CD14-positive monocyte (primary cell): ENCODE results near the gene MIF. TPM values are rescaled to one million over a fixed set of nuclear protein-coding genes. Genes with fewer than 3 reads are reported as not detected.

Experiments used
- DNase-seq, 3 donors: peaks; one replicate each; pipeline ENCODE4 v3.0.0-alpha.2; 2011 to 2022
- H2AFZ ChIP-seq: 2 replicates; pipeline ENCODE4 v1.6.0; 2012; ENCODE audit warnings: mild to moderate bottlenecking, low read depth, low read length, inconsistent platforms; ENCODE audit not compliant: insufficient read depth, poor library complexity, severe bottlenecking
- H3K27ac ChIP-seq, 2 donors: 1 replicate in 1 of 2; 2 replicates in 1 of 2; pipeline ENCODE4 v1.5.1; 2012 to 2013; ENCODE audit warnings: low read length in 2 of 2, control low read depth in 1 of 2, inconsistent platforms in 1 of 2, low read depth in 1 of 2, mild to moderate bottlenecking in 1 of 2
- H3K27me3 ChIP-seq, 2 donors: one replicate each; pipeline versions ENCODE4 v1.6.0 to v1.6.1; 2011 to 2013; ENCODE audit warnings: low read length in 2 of 2; ENCODE audit not compliant: control insufficient read depth in 2 of 2, insufficient read depth in 2 of 2
- H3K36me3 ChIP-seq, 2 donors: replicated peaks in 1 of 2; 1 replicate in 1 of 2; 2 replicates in 1 of 2; pipeline versions ENCODE4 v1.5.1 to v1.6.1; 2012 to 2013; ENCODE audit warnings: low read length in 2 of 2, control low read depth in 1 of 2, inconsistent platforms in 1 of 2, mild to moderate bottlenecking in 1 of 2; ENCODE audit not compliant: insufficient read depth in 2 of 2, control insufficient read depth in 1 of 2
- H3K4me1 ChIP-seq, 2 donors: 1 replicate in 1 of 2; 2 replicates in 1 of 2; pipeline versions ENCODE4 v1.5.1 to v1.6.1; 2012 to 2013; ENCODE audit warnings: low read length in 2 of 2, control low read depth in 1 of 2, inconsistent platforms in 1 of 2, mild to moderate bottlenecking in 1 of 2, moderate library complexity in 1 of 2; ENCODE audit not compliant: insufficient read depth in 2 of 2, control insufficient read depth in 1 of 2
- H3K4me2 ChIP-seq: replicated peaks from 2 replicates; pipeline ENCODE3; 2012; ENCODE audit warnings: low read length, moderate library complexity, mild to moderate bottlenecking; ENCODE audit not compliant: poor library complexity, severe bottlenecking; ENCODE audit errors: extremely low read depth
- H3K4me3 ChIP-seq, 3 experiments: fragments of 200-600 bp in 1 of 3; sonication (generic) in 1 of 3; replicated peaks in 1 of 3; 1 replicate in 2 of 3; 2 replicates in 1 of 3; pipeline ENCODE4 v1.5.1; 2011 to 2013; ENCODE audit warnings: low read length in 3 of 3, mild to moderate bottlenecking in 3 of 3, control low read depth in 2 of 3, low read depth in 2 of 3, inconsistent platforms in 1 of 3, moderate library complexity in 1 of 3
- H3K79me2 ChIP-seq: 2 replicates; pipeline ENCODE4 v1.6.0; 2012; ENCODE audit warnings: mild to moderate bottlenecking, control low read depth, inconsistent platforms, low read length, moderate library complexity; ENCODE audit not compliant: insufficient read depth
- H3K9ac ChIP-seq: 2 replicates; pipeline ENCODE4 v1.6.0; 2017; ENCODE audit warnings: low read length, mild to moderate bottlenecking; ENCODE audit not compliant: insufficient read depth, poor library complexity, severe bottlenecking
- H3K9me3 ChIP-seq, 2 donors: replicated peaks in 1 of 2; 1 replicate in 1 of 2; 2 replicates in 1 of 2; pipeline versions ENCODE4 v1.5.1 to v1.6.1; 2012 to 2013; ENCODE audit warnings: low read length in 2 of 2, control low read depth in 1 of 2; ENCODE audit not compliant: control insufficient read depth in 1 of 2, insufficient read depth in 1 of 2
- H4K20me1 ChIP-seq: 2 replicates; pipeline ENCODE4 v1.6.0; 2012; ENCODE audit warnings: mild to moderate bottlenecking, low read length, control low read depth, moderate library complexity; ENCODE audit not compliant: insufficient read depth
- H3K27ac Mint-ChIP-seq, 7 donors: one replicate each; pipeline ENCODE4 v1.8.0; 2020; ENCODE audit warnings: mild to moderate bottlenecking in 7 of 7, mixed read lengths in 7 of 7, moderate library complexity in 6 of 7, inconsistent platforms in 2 of 7
- H3K27me3 Mint-ChIP-seq, 3 donors: one replicate each; pipeline ENCODE4 v1.8.0; 2021 to 2022; ENCODE audit warnings: low read depth in 3 of 3, mild to moderate bottlenecking in 3 of 3, mixed read lengths in 3 of 3, moderate library complexity in 3 of 3, inconsistent platforms in 1 of 3
- H3K36me3 Mint-ChIP-seq, 2 donors: one replicate each; pipeline ENCODE4 v1.8.0; 2020; ENCODE audit warnings: mixed read lengths in 2 of 2, inconsistent platforms in 1 of 2, mild to moderate bottlenecking in 1 of 2
- H3K4me1 Mint-ChIP-seq: one replicate; pipeline ENCODE4 v1.8.0; 2020; ENCODE audit warnings: mild to moderate bottlenecking, mixed read lengths
- H3K4me3 Mint-ChIP-seq, 2 donors: one replicate each; pipeline ENCODE4 v1.8.0; 2020; ENCODE audit warnings: mild to moderate bottlenecking in 2 of 2, mixed read lengths in 2 of 2, moderate library complexity in 1 of 2
- H3K9me3 Mint-ChIP-seq, 7 donors: one replicate each; pipeline ENCODE4 v1.8.0; 2020 to 2022; ENCODE audit warnings: mixed read lengths in 7 of 7, mild to moderate bottlenecking in 6 of 7, moderate library complexity in 6 of 7, inconsistent platforms in 2 of 7
- WGBS: methylation state at CpG from one replicate; pipeline ENCODE4 v1.1.5; 2013; ENCODE audit warnings: missing lambda C conversion rate; ENCODE audit not compliant: insufficient coverage; 5-methylcytosine and 5-hydroxymethylcytosine counted together
- intact Hi-C, 2 donors: fragments of 100-400 bp; cut with micrococcal nuclease; formaldehyde crosslinking; loops; one replicate each; pipeline versions ENCODE4 v1.15.0 to v1.15.1; 2023
- polyA plus RNA-seq, 3 donors: library from polyadenylated mRNA; depleted of rRNA in 1 of 3; unstranded in 2 of 3; stranded (reverse) in 1 of 3; fragments of 300-500 nt in 2 of 3; fragments of >200 nt in 1 of 3; fragmentation: Illumina TruSeq in 2 of 3; gene quantifications; 1 replicate in 2 of 3; 2 replicates in 1 of 3; pipeline ENCODE4 v1.2.3, GENCODE V29; 2012 to 2021
- TF ChIP-seq, protein P1 (sequence below): fragments of 200-600 bp; IDR thresholded peaks from one replicate; pipeline ENCODE4 v1.8.0; 2022; ENCODE audit warnings: antibody characterized with exemption, mild to moderate bottlenecking

Gene MIF
- polyA plus RNA-seq, 3 donors, result 66.4 to 390 (median 338) TPM

DNA sequence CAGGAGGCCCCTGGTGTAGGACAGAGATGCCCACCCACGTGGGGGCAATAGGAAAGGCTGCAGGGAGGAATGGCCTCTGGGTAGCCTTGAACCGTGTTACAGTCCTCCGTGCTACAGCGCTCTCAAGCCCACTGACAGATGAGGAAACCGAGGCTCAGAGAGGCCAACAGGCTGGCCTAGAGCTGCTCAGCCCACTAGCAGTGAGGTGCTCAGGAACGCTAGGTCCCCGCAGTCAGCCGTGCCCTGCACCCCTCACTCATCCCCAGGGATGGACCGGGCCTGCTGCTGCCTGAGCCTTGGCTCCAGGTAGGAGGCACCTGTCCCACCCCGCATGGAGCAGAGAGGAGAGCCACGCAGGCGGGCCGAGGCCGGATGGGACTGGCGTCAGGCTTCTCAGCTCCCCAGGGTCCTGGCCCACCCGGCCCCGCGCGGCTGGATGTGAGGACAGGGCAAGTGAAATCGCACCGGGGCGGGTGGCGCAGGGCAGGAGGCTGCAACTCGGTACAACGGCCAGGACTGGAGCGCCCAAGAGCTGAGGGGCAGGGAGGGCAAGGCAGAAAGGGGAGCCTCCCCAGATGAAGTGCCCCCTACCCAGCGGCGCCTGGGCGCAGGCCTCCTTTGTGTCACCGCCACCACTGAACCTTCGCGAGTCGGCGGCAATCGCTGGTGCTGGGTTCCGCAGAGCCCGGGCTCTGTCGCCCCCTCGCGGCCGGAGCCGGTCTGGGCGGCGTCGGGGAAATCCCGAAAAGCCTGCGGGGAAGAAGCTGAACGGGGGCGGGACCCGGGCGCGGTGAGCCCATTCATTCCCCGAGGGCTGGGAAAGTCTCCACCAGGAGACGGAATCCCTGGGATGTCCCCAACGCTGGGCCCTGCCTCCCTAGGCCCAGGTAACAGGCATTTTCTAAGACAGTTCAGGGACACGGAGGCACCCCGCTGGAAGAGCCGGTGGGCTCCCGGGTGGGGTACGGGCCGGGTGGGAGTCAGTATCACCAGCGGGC lies 44.9 kb upstream of the MIF start:
- H3K4me3 Mint-ChIP-seq, result peak overlapping the region in 1 of 2 donors; percentile 57
- no peaks in the 10 kb centered on the region for H3K36me3 Mint-ChIP-seq
- peaks cover 0 to 2% (median 0%) of the 10 kb centered on the region in 7 donors for H3K9me3 Mint-ChIP-seq
- no peaks in the 10 kb centered on the region for H3K9me3 ChIP-seq
- no peak overlapping the region for H3K27ac Mint-ChIP-seq
- peak overlapping the region; percentile 68 for H2AFZ ChIP-seq
- intact Hi-C loops, result loop anchor here (2.0 to 5.0 kb wide), 2 partner anchors 81 to 302 kb away; no protein-coding TSS in a partner anchor
- H3K9ac ChIP-seq, result no peak overlapping the region
- H3K79me2 ChIP-seq, result no peaks in the 10 kb centered on the region
- WGBS, result 31% methylated on average over 54 of the region's 62 CpGs
- TF ChIP-seq, protein P1, sequence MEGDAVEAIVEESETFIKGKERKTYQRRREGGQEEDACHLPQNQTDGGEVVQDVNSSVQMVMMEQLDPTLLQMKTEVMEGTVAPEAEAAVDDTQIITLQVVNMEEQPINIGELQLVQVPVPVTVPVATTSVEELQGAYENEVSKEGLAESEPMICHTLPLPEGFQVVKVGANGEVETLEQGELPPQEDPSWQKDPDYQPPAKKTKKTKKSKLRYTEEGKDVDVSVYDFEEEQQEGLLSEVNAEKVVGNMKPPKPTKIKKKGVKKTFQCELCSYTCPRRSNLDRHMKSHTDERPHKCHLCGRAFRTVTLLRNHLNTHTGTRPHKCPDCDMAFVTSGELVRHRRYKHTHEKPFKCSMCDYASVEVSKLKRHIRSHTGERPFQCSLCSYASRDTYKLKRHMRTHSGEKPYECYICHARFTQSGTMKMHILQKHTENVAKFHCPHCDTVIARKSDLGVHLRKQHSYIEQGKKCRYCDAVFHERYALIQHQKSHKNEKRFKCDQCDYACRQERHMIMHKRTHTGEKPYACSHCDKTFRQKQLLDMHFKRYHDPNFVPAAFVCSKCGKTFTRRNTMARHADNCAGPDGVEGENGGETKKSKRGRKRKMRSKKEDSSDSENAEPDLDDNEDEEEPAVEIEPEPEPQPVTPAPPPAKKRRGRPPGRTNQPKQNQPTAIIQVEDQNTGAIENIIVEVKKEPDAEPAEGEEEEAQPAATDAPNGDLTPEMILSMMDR, result peak; percentile 98
- H3K4me3 ChIP-seq, result no peak overlapping the region
- H3K4me2 ChIP-seq, result peak overlapping the region; percentile 36
- peaks cover 15 to 18% of the 10 kb centered on the region in 2 donors for H3K4me1 ChIP-seq
- H3K27me3 ChIP-seq, result peaks cover 0 to 5% of the 10 kb centered on the region in 2 donors
- no peak overlapping the region for H3K27ac ChIP-seq
- peaks cover 8 to 11% (median 10%) of the 10 kb centered on the region in 3 donors for H3K27me3 Mint-ChIP-seq
- H3K36me3 ChIP-seq, result no peaks in the 10 kb centered on the region
- peaks cover 17% of the 10 kb centered on the region for H3K4me1 Mint-ChIP-seq
- peak; percentile 69 to 76 (median 70) for DNase-seq
- no peaks in the 10 kb centered on the region for H4K20me1 ChIP-seq

DNA sequence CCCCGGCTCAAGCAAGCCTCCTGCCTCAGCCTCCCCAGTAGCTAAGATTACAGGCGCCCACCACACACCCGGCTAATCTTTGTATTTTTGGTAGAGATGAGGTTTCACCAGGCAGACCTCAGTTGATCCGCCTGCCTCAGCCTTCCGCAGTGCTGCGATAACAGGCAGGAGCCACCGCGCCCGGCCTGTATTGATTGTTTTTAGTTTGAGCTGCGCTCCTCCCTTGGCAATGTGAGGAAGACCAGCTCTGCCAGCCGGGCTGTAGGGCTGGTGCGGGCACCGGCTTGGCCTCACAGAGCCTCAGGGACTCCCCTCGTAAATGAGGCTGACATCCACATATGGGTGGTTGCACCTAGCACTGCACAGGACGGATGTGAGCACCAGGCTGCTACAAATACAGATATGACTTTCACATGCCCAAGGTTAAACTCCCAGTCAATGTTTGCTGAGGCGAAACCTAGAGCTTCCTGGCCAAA lies 44.0 kb upstream of the MIF start:
- peak overlapping the region in 1 of 2 donors; percentile 59 for H3K4me3 Mint-ChIP-seq

More for the DNA sequence above, 44.0 kb upstream of the MIF start:
- Histone ChIP-seq H2AFZ (no peak overlapping the region), H3K79me2 (no peaks in the 10 kb centered on the region), H3K4me2 (no peak overlapping the region), H3K36me3 (no peaks in the 10 kb centered on the region), H3K27me3 (peaks cover 0 to 5% of the 10 kb centered on the region in 2 donors), H3K9ac (no peak overlapping the region), H3K9me3 (no peaks in the 10 kb centered on the region), H4K20me1 (no peaks in the 10 kb centered on the region), H3K4me1 (peaks cover 9% of the 10 kb centered on the region in 2 donors), H3K27ac (no peak overlapping the region), H3K4me3 (no peak overlapping the region)
- intact Hi-C loops, result no loop called here
- TF ChIP-seq, protein P1, result no peak
- WGBS, result 87% methylated on average over 8 of the region's 16 CpGs
- Mint-ChIP-seq H3K4me1 (peaks cover 9% of the 10 kb centered on the region), H3K36me3 (no peaks in the 10 kb centered on the region), H3K9me3 (peaks cover 0 to 2% (median 0%) of the 10 kb centered on the region in 7 donors), H3K27ac (no peak overlapping the region), H3K27me3 (peaks cover 8 to 11% (median 10%) of the 10 kb centered on the region in 3 donors)
- no peak for DNase-seq
